DOHH2 (cell line): ENCODE data around the gene S100PBP.

Source experiments
- EZH2phosphoT487 ChIP-seq: fragments of 200-600 bp; sonication (generic); IDR thresholded peaks from 2 replicates; pipeline ENCODE4 v1.6.1; 2017; ENCODE audit warnings: borderline replicate concordance, mild to moderate bottlenecking, antibody characterized with exemption, low read length, moderate library complexity, mixed read lengths
- TF ChIP-seq, protein P1 (sequence below): fragments of 200-600 bp; sonication (generic); IDR thresholded peaks from one replicate; pipeline ENCODE4 v1.5.1; 2014; ENCODE audit warnings: antibody characterized with exemption, mild to moderate bottlenecking, low read depth, low read length; ENCODE audit not compliant: poor library complexity, severe bottlenecking

DNA sequence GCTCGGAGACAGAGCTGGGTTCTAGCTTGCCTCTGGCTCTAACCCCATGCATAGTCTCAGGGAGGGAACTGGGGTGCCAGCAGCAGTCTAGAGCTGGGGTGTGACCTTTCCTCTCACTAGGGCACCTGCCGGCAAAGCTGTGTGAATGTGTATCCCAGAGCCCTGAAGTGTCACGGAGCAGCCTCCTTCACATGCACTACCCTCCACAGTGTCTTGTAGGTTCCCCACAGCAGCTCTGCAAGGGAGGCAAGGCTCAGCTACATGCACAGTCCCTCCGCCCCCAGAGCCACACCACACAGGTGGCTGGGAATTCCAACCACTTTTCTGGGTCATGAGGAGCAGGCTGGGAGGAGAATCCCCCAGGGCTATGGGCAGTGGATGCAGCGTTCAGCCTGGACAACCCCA is 61.2 kb downstream of the S100PBP start:
- TF ChIP-seq, protein P1, sequence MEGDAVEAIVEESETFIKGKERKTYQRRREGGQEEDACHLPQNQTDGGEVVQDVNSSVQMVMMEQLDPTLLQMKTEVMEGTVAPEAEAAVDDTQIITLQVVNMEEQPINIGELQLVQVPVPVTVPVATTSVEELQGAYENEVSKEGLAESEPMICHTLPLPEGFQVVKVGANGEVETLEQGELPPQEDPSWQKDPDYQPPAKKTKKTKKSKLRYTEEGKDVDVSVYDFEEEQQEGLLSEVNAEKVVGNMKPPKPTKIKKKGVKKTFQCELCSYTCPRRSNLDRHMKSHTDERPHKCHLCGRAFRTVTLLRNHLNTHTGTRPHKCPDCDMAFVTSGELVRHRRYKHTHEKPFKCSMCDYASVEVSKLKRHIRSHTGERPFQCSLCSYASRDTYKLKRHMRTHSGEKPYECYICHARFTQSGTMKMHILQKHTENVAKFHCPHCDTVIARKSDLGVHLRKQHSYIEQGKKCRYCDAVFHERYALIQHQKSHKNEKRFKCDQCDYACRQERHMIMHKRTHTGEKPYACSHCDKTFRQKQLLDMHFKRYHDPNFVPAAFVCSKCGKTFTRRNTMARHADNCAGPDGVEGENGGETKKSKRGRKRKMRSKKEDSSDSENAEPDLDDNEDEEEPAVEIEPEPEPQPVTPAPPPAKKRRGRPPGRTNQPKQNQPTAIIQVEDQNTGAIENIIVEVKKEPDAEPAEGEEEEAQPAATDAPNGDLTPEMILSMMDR: no peak
- no peak for TF ChIP-seq EZH2phosphoT487
